ENCODE data around the gene DENND10.

DNA sequence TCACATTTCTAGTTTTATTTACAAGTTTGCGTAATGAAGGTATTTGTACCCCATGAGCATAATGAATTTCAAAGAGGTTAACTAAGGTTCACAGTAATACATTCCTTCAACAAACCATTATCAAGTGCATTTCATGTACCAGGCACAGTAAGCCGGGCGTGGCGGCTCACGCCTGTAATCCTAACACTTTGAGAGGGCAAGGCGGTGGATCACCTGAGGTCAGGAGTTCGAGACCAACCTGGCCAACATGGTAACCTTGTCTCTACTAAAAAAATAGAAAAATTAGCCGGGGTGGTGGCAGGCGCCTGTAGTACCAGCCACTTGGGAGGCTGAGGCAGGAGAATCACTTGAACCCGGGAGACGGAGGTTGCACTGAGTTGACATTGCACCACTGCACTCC is 19.0 kb upstream of the DENND10 start:
- TF ChIP-seq, protein P1, sequence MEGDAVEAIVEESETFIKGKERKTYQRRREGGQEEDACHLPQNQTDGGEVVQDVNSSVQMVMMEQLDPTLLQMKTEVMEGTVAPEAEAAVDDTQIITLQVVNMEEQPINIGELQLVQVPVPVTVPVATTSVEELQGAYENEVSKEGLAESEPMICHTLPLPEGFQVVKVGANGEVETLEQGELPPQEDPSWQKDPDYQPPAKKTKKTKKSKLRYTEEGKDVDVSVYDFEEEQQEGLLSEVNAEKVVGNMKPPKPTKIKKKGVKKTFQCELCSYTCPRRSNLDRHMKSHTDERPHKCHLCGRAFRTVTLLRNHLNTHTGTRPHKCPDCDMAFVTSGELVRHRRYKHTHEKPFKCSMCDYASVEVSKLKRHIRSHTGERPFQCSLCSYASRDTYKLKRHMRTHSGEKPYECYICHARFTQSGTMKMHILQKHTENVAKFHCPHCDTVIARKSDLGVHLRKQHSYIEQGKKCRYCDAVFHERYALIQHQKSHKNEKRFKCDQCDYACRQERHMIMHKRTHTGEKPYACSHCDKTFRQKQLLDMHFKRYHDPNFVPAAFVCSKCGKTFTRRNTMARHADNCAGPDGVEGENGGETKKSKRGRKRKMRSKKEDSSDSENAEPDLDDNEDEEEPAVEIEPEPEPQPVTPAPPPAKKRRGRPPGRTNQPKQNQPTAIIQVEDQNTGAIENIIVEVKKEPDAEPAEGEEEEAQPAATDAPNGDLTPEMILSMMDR (IDR thresholded peaks at IDR 0.05; ENCODE audit: low read depth, low read length): no peak
- no peak for TF ChIP-seq EZH2phosphoT487 (IDR thresholded peaks at IDR 0.05; ENCODE audit: low read depth)
